Measurements from ENCODE around the gene CSNK1D. TPM values are rescaled to one million over a fixed set of nuclear protein-coding genes. Genes with fewer than 3 reads are reported as not detected.

CSNK1D gene
- total and polyA plus RNA-seq, 10 of the 15 experiments (the other 5 are each of a cell fraction or from before 2014, with no cell fraction given): 5.7 to 105 (median 58.1) TPM

DNA sequence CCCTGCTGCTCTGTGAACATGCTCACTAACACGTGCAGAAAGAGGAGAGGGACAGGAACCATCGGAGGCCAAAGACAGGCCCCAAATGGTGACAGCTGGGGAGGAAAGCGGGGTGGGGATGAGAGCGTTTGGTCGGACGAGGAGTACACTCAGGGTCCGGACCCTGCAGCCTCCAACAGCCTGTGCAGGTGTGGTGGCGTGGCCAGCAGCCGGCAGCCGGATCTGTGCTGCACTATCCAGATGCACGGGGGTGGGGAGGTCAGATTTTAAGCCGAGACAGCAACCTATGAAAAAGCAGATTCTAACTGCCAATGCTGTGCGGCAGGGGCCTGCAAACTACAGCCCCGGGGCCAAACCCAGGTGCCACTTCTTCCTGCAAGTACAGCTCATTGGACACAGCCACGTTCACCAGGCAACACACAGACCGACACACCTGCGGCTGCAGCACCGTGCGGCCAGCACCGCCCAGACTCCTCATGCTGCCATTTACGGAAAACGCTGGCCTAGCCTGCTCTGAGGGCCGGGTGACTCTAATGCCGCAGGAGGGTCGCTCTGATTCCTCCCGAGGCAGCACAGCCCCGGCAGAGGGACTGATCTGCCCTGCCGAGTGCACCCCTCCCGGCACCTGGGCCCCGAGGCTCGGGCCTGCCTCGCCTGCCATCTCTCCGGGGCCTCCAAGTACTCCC, 23.5 kb downstream of the CSNK1D start:
- ATAC-seq (no peak), DNase-seq (ENCODE audit: low read depth, low spot score) (no peak), FAIRE-seq (no peak)
- Histone ChIP-seq H3K4me2 (ENCODE audit: control insufficient read depth, insufficient read depth) (no peak overlapping the region), H3K27me3 (replicated peaks in 1 of 2; ENCODE audit: control insufficient read depth in 2 of 2, insufficient read depth in 2 of 2, low read length in 1 of 2) (no peaks in the 10 kb centered on the region), H3K27ac (ENCODE audit: control insufficient read depth, insufficient read depth) (no peak overlapping the region), H3K4me1 (ENCODE audit: control insufficient read depth, insufficient read depth, low read length) (no peaks in the 10 kb centered on the region), H3K79me2 (ENCODE audit: control insufficient read depth, insufficient read depth, low read length) (no peaks in the 10 kb centered on the region; the same call in 1 of the 2 replicates), H3K36me3 (ENCODE audit: control insufficient read depth in 2 of 2, insufficient read depth in 2 of 2, low read length in 1 of 2) (peaks cover 33 to 72% of the 10 kb centered on the region in 2 experiments; a peak in 3 of 4 replicates), H2AFZ (ENCODE audit: control insufficient read depth, low read depth, low read length) (no peak overlapping the region), H3K9ac (ENCODE audit: control insufficient read depth, insufficient read depth, low read length) (no peak overlapping the region), H3K4me3 (no peak overlapping the region), H4K20me1 (ENCODE audit: control insufficient read depth, insufficient read depth) (peaks cover 8% of the 10 kb centered on the region), H3K9me3 (replicated peaks; ENCODE audit: control insufficient read depth, insufficient read depth, low read length) (no peaks in the 10 kb centered on the region)
- TF ChIP-seq POLR2A (IDR thresholded peaks at IDR 0.05; ENCODE audit: low read depth, low read length) (peak; percentile 53), NFYB (IDR thresholded peaks at IDR 0.05; ENCODE audit: insufficient read depth, low read depth, low read length) (no peak), PAX5 (IDR thresholded peaks at IDR 0.05; ENCODE audit: borderline replicate concordance, low read depth, low read length) (0 out of 2 replicates have a peak, but pooled peaks have one; percentile 11), POLR2AphosphoS5 (IDR thresholded peaks at IDR 0.05; ENCODE audit: low read length) (0 out of 2 replicates have a peak, but pooled peaks have one; percentile 50)
- CTCF ChIA-PET: no interaction called here
- in situ Hi-C loops (cut with MboI) (no loop called here), intact Hi-C loops (cut with micrococcal nuclease; ENCODE audit: unreplicated experiment) (no loop called here)
- SMC1A ChIA-PET (ENCODE audit: uncharacterized antibody, unreplicated experiment): no interaction called here
- BruUV-seq (replicated peaks): no TSS peak
- POLR2A ChIA-PET: interaction anchor here (0.9 kb wide), 1 partner anchor 152 kb away, joined by 3 read pairs; the partner anchor contains the start of gene FASN
- RAD21 ChIA-PET (ENCODE audit: unreplicated experiment): no interaction called here
- WGBS (ENCODE audit: insufficient coverage, insufficient replicate concordance, low lambda C conversion rate, missing lambda C conversion rate): 96% methylated on average over 33 of the region's 33 CpGs

DNA sequence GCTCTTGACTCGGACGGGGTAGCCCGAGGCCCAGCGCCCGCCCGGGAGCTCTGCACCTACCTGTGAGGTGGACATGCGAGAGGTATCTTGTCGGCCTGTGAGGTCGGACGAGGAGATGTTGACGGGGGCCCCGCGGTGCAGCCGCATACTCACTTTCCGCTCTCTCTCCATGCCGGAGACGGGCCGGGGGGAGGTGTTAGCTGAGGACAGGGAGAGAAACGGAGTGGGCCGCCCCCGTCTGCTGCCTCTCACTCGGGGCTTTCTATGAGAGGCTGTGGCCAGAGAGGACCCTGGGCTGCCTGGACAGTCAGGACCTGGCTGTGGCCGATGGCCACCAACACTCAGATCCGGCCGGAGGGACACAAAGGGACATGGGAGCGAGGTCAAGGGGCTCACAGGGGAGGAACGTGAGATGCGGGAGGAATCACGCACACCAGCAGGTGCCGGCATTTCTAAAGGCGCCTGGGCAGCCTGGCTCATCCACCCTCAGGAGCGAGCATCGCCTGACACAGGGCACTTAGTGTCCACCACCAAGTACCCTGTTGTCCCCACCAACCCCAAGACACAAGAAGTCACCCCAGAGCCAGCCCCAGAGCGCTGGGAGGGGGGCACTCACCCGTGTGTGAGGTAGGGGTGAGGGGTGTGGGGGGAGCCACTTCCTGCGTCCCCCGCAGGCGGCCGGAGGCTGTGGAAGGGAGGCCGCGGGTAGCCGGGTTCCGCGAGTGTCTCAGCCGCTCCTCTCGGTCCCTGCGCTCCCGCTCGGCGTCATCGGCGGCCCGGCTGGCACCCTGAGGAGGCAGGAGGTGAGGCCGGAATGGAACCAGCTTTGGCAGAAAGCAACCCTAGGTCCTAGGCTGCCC, 24.5 kb downstream of the CSNK1D start:
- Histone ChIP-seq H3K79me2 (ENCODE audit: control insufficient read depth, insufficient read depth, low read length) (no peaks in the 10 kb centered on the region; the same call in 1 of the 2 replicates), H3K9ac (ENCODE audit: control insufficient read depth, insufficient read depth, low read length) (no peak overlapping the region), H3K9me3 (replicated peaks; ENCODE audit: control insufficient read depth, insufficient read depth, low read length) (no peaks in the 10 kb centered on the region), H4K20me1 (ENCODE audit: control insufficient read depth, insufficient read depth) (peaks cover 8% of the 10 kb centered on the region), H3K4me2 (ENCODE audit: control insufficient read depth, insufficient read depth) (no peak overlapping the region), H3K4me1 (ENCODE audit: control insufficient read depth, insufficient read depth, low read length) (no peaks in the 10 kb centered on the region), H3K27ac (ENCODE audit: control insufficient read depth, insufficient read depth) (no peak overlapping the region), H3K36me3 (ENCODE audit: control insufficient read depth in 2 of 2, insufficient read depth in 2 of 2, low read length in 1 of 2) (peaks cover 39 to 76% of the 10 kb centered on the region in 2 experiments), H3K4me3 (no peak overlapping the region), H3K27me3 (replicated peaks in 1 of 2; ENCODE audit: control insufficient read depth in 2 of 2, insufficient read depth in 2 of 2, low read length in 1 of 2) (no peaks in the 10 kb centered on the region), H2AFZ (ENCODE audit: control insufficient read depth, low read depth, low read length) (no peak overlapping the region)
- ChIA-PET CTCF (no interaction called here), POLR2A (no interaction called here), RAD21 (ENCODE audit: unreplicated experiment) (no interaction called here), SMC1A (ENCODE audit: uncharacterized antibody, unreplicated experiment) (no interaction called here)
- intact Hi-C loops (cut with micrococcal nuclease; ENCODE audit: unreplicated experiment) (no loop called here), in situ Hi-C loops (cut with MboI) (no loop called here)
- FAIRE-seq: no peak
- 96% methylated on average over 52 of the region's 54 CpGs for WGBS (ENCODE audit: insufficient coverage, insufficient replicate concordance, low lambda C conversion rate, missing lambda C conversion rate)
- no peak for DNase-seq (ENCODE audit: low read depth, low spot score)
- no TSS peak for BruUV-seq (replicated peaks)
- ATAC-seq: no peak
- TF ChIP-seq, protein P1, sequence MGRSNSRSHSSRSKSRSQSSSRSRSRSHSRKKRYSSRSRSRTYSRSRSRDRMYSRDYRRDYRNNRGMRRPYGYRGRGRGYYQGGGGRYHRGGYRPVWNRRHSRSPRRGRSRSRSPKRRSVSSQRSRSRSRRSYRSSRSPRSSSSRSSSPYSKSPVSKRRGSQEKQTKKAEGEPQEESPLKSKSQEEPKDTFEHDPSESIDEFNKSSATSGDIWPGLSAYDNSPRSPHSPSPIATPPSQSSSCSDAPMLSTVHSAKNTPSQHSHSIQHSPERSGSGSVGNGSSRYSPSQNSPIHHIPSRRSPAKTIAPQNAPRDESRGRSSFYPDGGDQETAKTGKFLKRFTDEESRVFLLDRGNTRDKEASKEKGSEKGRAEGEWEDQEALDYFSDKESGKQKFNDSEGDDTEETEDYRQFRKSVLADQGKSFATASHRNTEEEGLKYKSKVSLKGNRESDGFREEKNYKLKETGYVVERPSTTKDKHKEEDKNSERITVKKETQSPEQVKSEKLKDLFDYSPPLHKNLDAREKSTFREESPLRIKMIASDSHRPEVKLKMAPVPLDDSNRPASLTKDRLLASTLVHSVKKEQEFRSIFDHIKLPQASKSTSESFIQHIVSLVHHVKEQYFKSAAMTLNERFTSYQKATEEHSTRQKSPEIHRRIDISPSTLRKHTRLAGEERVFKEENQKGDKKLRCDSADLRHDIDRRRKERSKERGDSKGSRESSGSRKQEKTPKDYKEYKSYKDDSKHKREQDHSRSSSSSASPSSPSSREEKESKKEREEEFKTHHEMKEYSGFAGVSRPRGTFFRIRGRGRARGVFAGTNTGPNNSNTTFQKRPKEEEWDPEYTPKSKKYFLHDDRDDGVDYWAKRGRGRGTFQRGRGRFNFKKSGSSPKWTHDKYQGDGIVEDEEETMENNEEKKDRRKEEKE (IDR thresholded peaks at IDR 0.05): no peak
- TF ChIP-seq POLR2AphosphoS2 (IDR thresholded peaks at IDR 0.05; ENCODE audit: low read depth, low read length) (0 out of 2 replicates have a peak, but pooled peaks have one; percentile 11), ZNF384 (IDR thresholded peaks at IDR 0.05; ENCODE audit: borderline replicate concordance, low read depth, low read length) (no peak), SREBF2 (IDR thresholded peaks at IDR 0.05; ENCODE audit: low read length) (no peak), POLR2AphosphoS5 (IDR thresholded peaks at IDR 0.05; ENCODE audit: low read length) (0 out of 2 replicates have a peak, but pooled peaks have one; percentile 19)
- TF ChIP-seq, protein P2, sequence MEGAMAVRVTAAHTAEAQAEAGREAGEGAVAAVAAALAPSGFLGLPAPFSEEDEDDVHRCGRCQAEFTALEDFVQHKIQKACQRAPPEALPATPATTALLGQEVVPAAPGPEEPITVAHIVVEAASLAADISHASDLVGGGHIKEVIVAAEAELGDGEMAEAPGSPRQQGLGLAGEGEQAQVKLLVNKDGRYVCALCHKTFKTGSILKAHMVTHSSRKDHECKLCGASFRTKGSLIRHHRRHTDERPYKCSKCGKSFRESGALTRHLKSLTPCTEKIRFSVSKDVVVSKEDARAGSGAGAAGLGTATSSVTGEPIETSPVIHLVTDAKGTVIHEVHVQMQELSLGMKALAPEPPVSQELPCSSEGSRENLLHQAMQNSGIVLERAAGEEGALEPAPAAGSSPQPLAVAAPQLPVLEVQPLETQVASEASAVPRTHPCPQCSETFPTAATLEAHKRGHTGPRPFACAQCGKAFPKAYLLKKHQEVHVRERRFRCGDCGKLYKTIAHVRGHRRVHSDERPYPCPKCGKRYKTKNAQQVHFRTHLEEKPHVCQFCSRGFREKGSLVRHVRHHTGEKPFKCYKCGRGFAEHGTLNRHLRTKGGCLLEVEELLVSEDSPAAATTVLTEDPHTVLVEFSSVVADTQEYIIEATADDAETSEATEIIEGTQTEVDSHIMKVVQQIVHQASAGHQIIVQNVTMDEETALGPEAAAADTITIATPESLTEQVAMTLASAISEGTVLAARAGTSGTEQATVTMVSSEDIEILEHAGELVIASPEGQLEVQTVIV (IDR thresholded peaks at IDR 0.05; ENCODE audit: borderline replicate concordance, partially characterized antibody): no peak

All from GM12878 (cell line).